NCI-H1930 (cell line): ENCODE measurements around the gene LETMD1.

Experiments used
- DNase-seq, 2 experiments: peaks; one replicate each; lab custom pipeline; 2025; lab: John Stamatoyannopoulos, UW

Gene LETMD1

GRCh38 chr12:51025836-51026638 is 22.1 kb upstream of the LETMD1 start, which contains the start of gene SLC11A2:
Gene SLC11A2, minus strand, starts transcription at chr12:51026384. Its CDS starts 15,656 bp downstream, at chr12:51010728.
- DNase-seq = peak; percentile 94 to 95

GRCh38 chr12:51027342-51027835 is 20.7 kb upstream of the LETMD1 start:
- DNase-seq = no peak

GRCh38 chr12:51028126-51028812 is 19.9 kb upstream of the LETMD1 start:
- peak; percentile 20 to 50 for DNase-seq

GRCh38 chr12:51028813-51029150 is 19.3 kb upstream of the LETMD1 start:
- no peak for DNase-seq

GRCh38 chr12:51033048-51033447 is 15.1 kb upstream of the LETMD1 start:
- no peak for DNase-seq

- no peak for DNase-seq
These were observed 14.6 kb upstream of the LETMD1 start for GRCh38 chr12:51033457-51034089.

GRCh38 chr12:51036279-51036678 is 11.8 kb upstream of the LETMD1 start:
- DNase-seq = no peak

- DNase-seq = no peak
These were observed 629 bp downstream of the LETMD1 start for GRCh38 chr12:51048661-51049251.

GRCh38 chr12:51049525-51049924 is 1.4 kb downstream of the LETMD1 start:
- no peak for DNase-seq

GRCh38 chr12:51051787-51052186 is 3.7 kb downstream of the LETMD1 start:
- no peak for DNase-seq

- no peak for DNase-seq
These were observed 6.9 kb downstream of the LETMD1 start for GRCh38 chr12:51055060-51055459.

- DNase-seq = no peak
These were observed 8.1 kb downstream of the LETMD1 start for GRCh38 chr12:51056242-51056641.

GRCh38 chr12:51059086-51059485 is 11.0 kb downstream of the LETMD1 start:
- no peak for DNase-seq

- no peak for DNase-seq
These were observed 14.7 kb downstream of the LETMD1 start for GRCh38 chr12:51062631-51063397.

GRCh38 chr12:51065530-51065929 is 17.4 kb downstream of the LETMD1 start:
- no peak for DNase-seq

GRCh38 chr12:51067229-51067628 is 19.1 kb downstream of the LETMD1 start:
- no peak for DNase-seq

GRCh38 chr12:51067771-51068170 is 19.6 kb downstream of the LETMD1 start:
- DNase-seq = no peak

GRCh38 chr12:51070004-51070403 is 21.9 kb downstream of the LETMD1 start:
- no peak for DNase-seq

GRCh38 chr12:51071663-51072062 is 23.5 kb downstream of the LETMD1 start:
- no peak for DNase-seq

- no peak for DNase-seq
These were observed 27.3 kb downstream of the LETMD1 start for GRCh38 chr12:51075390-51075789.

GRCh38 chr12:51076236-51076930 is 28.3 kb downstream of the LETMD1 start:
- DNase-seq = no peak
